Measurements from ENCODE around the gene MYPOP.
A peak's percentile ranks its signal among the peaks of the same experiment; 100 is the strongest.

Gene MYPOP

GRCh38 chr19:45929247-45929646, 26.8 kb upstream of the MYPOP start:
- no peak for TF ChIP-seq EZH2phosphoT487 (IDR thresholded peaks at IDR 0.05; ENCODE audit: low read length)
- TF ChIP-seq, protein P1, sequence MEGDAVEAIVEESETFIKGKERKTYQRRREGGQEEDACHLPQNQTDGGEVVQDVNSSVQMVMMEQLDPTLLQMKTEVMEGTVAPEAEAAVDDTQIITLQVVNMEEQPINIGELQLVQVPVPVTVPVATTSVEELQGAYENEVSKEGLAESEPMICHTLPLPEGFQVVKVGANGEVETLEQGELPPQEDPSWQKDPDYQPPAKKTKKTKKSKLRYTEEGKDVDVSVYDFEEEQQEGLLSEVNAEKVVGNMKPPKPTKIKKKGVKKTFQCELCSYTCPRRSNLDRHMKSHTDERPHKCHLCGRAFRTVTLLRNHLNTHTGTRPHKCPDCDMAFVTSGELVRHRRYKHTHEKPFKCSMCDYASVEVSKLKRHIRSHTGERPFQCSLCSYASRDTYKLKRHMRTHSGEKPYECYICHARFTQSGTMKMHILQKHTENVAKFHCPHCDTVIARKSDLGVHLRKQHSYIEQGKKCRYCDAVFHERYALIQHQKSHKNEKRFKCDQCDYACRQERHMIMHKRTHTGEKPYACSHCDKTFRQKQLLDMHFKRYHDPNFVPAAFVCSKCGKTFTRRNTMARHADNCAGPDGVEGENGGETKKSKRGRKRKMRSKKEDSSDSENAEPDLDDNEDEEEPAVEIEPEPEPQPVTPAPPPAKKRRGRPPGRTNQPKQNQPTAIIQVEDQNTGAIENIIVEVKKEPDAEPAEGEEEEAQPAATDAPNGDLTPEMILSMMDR (IDR thresholded peaks at IDR 0.05; ENCODE audit: low read length): no peak
- no peak for TF ChIP-seq EZH2 (optimal IDR thresholded peaks at IDR 0.05; ENCODE audit: low read depth, low read length)
- Histone ChIP-seq H3K4me1 (ENCODE audit: low read length) (0 out of 2 replicates have a peak, but pooled peaks cover 4% of the 10 kb centered on the region), H3K9ac (ENCODE audit: low read length) (no peak overlapping the region), H3K27ac (ENCODE audit: low read length) (no peak overlapping the region), H3K36me3 (replicated peaks; ENCODE audit: insufficient read depth, low read length) (no peaks in the 10 kb centered on the region), H4K20me1 (ENCODE audit: insufficient read depth, low read length) (no peaks in the 10 kb centered on the region), H3K79me2 (ENCODE audit: low read length) (no peaks in the 10 kb centered on the region), H3K4me2 (ENCODE audit: low read depth, low read length) (no peak overlapping the region), H3F3A (ENCODE audit: insufficient read depth, low read length) (no peaks in the 10 kb centered on the region), H3K9me3 (replicated peaks; ENCODE audit: insufficient read depth, low read length) (no peaks in the 10 kb centered on the region), H3K9me2 (replicated peaks; ENCODE audit: insufficient read depth, low read length) (no peaks in the 10 kb centered on the region), H3K27me3 (replicated peaks; ENCODE audit: insufficient read depth, low read length) (peaks cover 78% of the 10 kb centered on the region), H3K4me3 (ENCODE audit: low read length) (no peak overlapping the region), H2AFZ (ENCODE audit: low read length) (no peak overlapping the region)
- no peak for DNase-seq

GRCh38 chr19:45927565-45928261, 25.3 kb upstream of the MYPOP start:
- Histone ChIP-seq H3K79me2 (ENCODE audit: low read length) (no peaks in the 10 kb centered on the region), H3K27ac (ENCODE audit: low read length) (no peak overlapping the region), H2AFZ (ENCODE audit: low read length) (peak overlapping the region; percentile 59), H3K27me3 (replicated peaks; ENCODE audit: insufficient read depth, low read length) (peaks cover 67% of the 10 kb centered on the region), H3K4me3 (ENCODE audit: low read length) (peak overlapping the region; percentile 45), H3K4me2 (ENCODE audit: low read depth, low read length) (peak overlapping the region; percentile 75; the same call in 1 of the 2 replicates), H3K36me3 (replicated peaks; ENCODE audit: insufficient read depth, low read length) (no peaks in the 10 kb centered on the region), H3K9me2 (replicated peaks; ENCODE audit: insufficient read depth, low read length) (no peaks in the 10 kb centered on the region), H3K9ac (ENCODE audit: low read length) (peak overlapping the region; percentile 8; the same call in 1 of the 2 replicates), H3K4me1 (ENCODE audit: low read length) (0 out of 2 replicates have a peak, but pooled peaks cover 4% of the 10 kb centered on the region), H3F3A (ENCODE audit: insufficient read depth, low read length) (no peaks in the 10 kb centered on the region), H4K20me1 (ENCODE audit: insufficient read depth, low read length) (no peaks in the 10 kb centered on the region), H3K9me3 (replicated peaks; ENCODE audit: insufficient read depth, low read length) (no peaks in the 10 kb centered on the region)
- peak; percentile 97 for DNase-seq
- TF ChIP-seq, protein P1 (IDR thresholded peaks at IDR 0.05; ENCODE audit: low read length): no peak
- TF ChIP-seq EZH2phosphoT487 (IDR thresholded peaks at IDR 0.05; ENCODE audit: low read length) (no peak), EZH2 (optimal IDR thresholded peaks at IDR 0.05; ENCODE audit: low read depth, low read length) (no peak)

DNA sequence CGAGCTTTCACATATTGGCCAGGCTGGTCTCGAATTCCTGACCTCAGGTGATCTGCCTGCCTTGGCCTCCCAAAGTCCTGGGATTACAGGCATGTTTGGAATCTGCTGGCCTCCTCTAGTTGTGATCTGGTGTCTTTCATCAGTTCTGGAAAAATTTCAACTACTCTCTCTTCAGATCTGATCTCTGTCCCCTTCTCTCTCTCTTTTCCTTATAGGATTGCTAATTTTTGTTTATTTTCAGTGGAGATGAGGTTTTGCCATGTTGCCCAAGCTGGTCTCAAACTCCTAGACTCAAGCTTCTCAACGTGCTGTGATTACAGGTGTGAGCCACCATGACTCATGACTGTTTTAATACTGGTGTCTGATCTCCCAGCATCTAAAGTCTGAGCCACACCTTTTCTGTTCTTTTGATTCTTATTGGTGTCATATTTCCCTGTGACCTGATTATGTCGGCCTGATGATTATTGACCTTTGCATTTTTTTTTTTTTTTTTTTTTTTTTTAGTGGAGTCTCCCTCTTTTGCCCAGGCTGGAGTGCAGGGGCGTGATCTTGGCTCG, 22.6 kb upstream of the MYPOP start:
- no peaks in the 10 kb centered on the region for H3K79me2 ChIP-seq (ENCODE audit: low read length)
- no peak overlapping the region for H3K4me3 ChIP-seq (ENCODE audit: low read length)
- H2AFZ ChIP-seq (ENCODE audit: low read length): no peak overlapping the region
- no peaks in the 10 kb centered on the region for H3K36me3 ChIP-seq (replicated peaks; ENCODE audit: insufficient read depth, low read length)
- TF ChIP-seq, protein P1 (IDR thresholded peaks at IDR 0.05; ENCODE audit: low read length): no peak
- TF ChIP-seq EZH2 (optimal IDR thresholded peaks at IDR 0.05; ENCODE audit: low read depth, low read length): no peak
- no peak for TF ChIP-seq EZH2phosphoT487 (IDR thresholded peaks at IDR 0.05; ENCODE audit: low read length)
- H3K9ac ChIP-seq (ENCODE audit: low read length): no peak overlapping the region
- peaks cover 59% of the 10 kb centered on the region for H3K27me3 ChIP-seq (replicated peaks; ENCODE audit: insufficient read depth, low read length)
- peaks cover 4% of the 10 kb centered on the region; the same call in 1 of the 2 replicates for H3K4me1 ChIP-seq (ENCODE audit: low read length)
- no peak for DNase-seq
- H3K4me2 ChIP-seq (ENCODE audit: low read depth, low read length): no peak overlapping the region
- no peaks in the 10 kb centered on the region for H4K20me1 ChIP-seq (ENCODE audit: insufficient read depth, low read length)
- no peaks in the 10 kb centered on the region for H3K9me3 ChIP-seq (replicated peaks; ENCODE audit: insufficient read depth, low read length)
- no peak overlapping the region for H3K27ac ChIP-seq (ENCODE audit: low read length)
- H3K9me2 ChIP-seq (replicated peaks; ENCODE audit: insufficient read depth, low read length): no peaks in the 10 kb centered on the region
- H3F3A ChIP-seq (ENCODE audit: insufficient read depth, low read length): no peaks in the 10 kb centered on the region
